H9 (cell line): Measurements from ENCODE around the gene NACC2. TPM values are rescaled to one million over a fixed set of nuclear protein-coding genes. Genes with fewer than 3 reads are reported as not detected.

Source experiments
- DNase-seq: peaks from one replicate; pipeline ENCODE4 v3.0.0-alpha.2; 2017
- H2AFZ ChIP-seq: one replicate; pipeline ENCODE4 v1.6.1; 2013; ENCODE audit warnings: mild to moderate bottlenecking, low read length, control low read depth, moderate library complexity
- H2AK5ac ChIP-seq: 2 replicates; pipeline ENCODE4 v1.6.1; 2013; ENCODE audit warnings: low read length, control low read depth, mixed read lengths; ENCODE audit not compliant: insufficient read length
- H2BK120ac ChIP-seq: one replicate; pipeline ENCODE4 v1.6.1; 2013; ENCODE audit warnings: low read depth, mild to moderate bottlenecking, low read length, control low read depth, inconsistent platforms; ENCODE audit not compliant: poor library complexity, severe bottlenecking
- H2BK12ac ChIP-seq: 2 replicates; pipeline ENCODE4 v1.6.1; 2013; ENCODE audit warnings: low read length, control low read depth, mixed read lengths, low read depth; ENCODE audit not compliant: insufficient read length
- H2BK15ac ChIP-seq: 2 replicates; pipeline ENCODE4 v1.6.1; 2013; ENCODE audit warnings: low read depth, low read length, control low read depth
- H2BK20ac ChIP-seq: one replicate; pipeline ENCODE4 v1.6.1; 2013; ENCODE audit warnings: low read depth, mild to moderate bottlenecking, low read length, control low read depth, inconsistent platforms; ENCODE audit not compliant: poor library complexity, severe bottlenecking
- H2BK5ac ChIP-seq: 2 replicates; pipeline ENCODE4 v1.6.1; 2013; ENCODE audit warnings: low read length, control low read depth, mixed read lengths; ENCODE audit not compliant: insufficient read length
- H3K14ac ChIP-seq: 2 replicates; pipeline ENCODE4 v1.6.1; 2013; ENCODE audit warnings: low read length, control low read depth; ENCODE audit not compliant: insufficient read depth
- H3K18ac ChIP-seq: 2 replicates; pipeline ENCODE4 v1.6.1; 2013; ENCODE audit warnings: low read depth, mild to moderate bottlenecking, mixed read lengths, low read length, control low read depth; ENCODE audit not compliant: insufficient read length
- H3K23ac ChIP-seq: 2 replicates; pipeline ENCODE4 v1.6.1; 2013; ENCODE audit warnings: low read length, control low read depth, mixed read lengths, low read depth; ENCODE audit not compliant: insufficient read length
- H3K23me2 ChIP-seq: 2 replicates; pipeline ENCODE4 v1.6.1; 2013; ENCODE audit warnings: low read depth, mild to moderate bottlenecking, mixed read lengths, low read length, control low read depth; ENCODE audit not compliant: insufficient read length, poor library complexity, severe bottlenecking
- H3K27ac ChIP-seq: 2 replicates; pipeline ENCODE4 v1.5.1; 2013; ENCODE audit warnings: low read length, control low read depth, mixed read lengths, low read depth; ENCODE audit not compliant: insufficient read length
- H3K27me3 ChIP-seq: 2 replicates; pipeline ENCODE4 v1.6.1; 2013; ENCODE audit warnings: low read length, control low read depth, inconsistent platforms; ENCODE audit not compliant: insufficient read depth
- H3K4ac ChIP-seq: 2 replicates; pipeline ENCODE4 v1.6.1; 2013; ENCODE audit warnings: low read depth, mild to moderate bottlenecking, control low read depth, inconsistent platforms, low read length, moderate library complexity
- H3K4me1 ChIP-seq: 2 replicates; pipeline ENCODE4 v1.6.1; 2013; ENCODE audit warnings: low read length, control low read depth, inconsistent platforms; ENCODE audit not compliant: insufficient read depth
- H3K4me2 ChIP-seq: 2 replicates; pipeline ENCODE4 v1.6.1; 2013; ENCODE audit warnings: low read length, control low read depth, mixed read lengths; ENCODE audit not compliant: insufficient read length, insufficient read depth
- H3K56ac ChIP-seq: 2 replicates; pipeline ENCODE4 v1.6.1; 2013; ENCODE audit warnings: low read depth, mild to moderate bottlenecking, mixed read lengths, low read length, control low read depth; ENCODE audit not compliant: insufficient read length
- H3K79me1 ChIP-seq: 2 replicates; pipeline ENCODE4 v1.6.1; 2013; ENCODE audit warnings: low read depth, mild to moderate bottlenecking, moderate library complexity, low read length, control low read depth, inconsistent platforms; ENCODE audit not compliant: insufficient read depth, poor library complexity, severe bottlenecking
- H3K79me2 ChIP-seq: 2 replicates; pipeline ENCODE4 v1.6.1; 2013; ENCODE audit warnings: low read length, control low read depth, inconsistent platforms; ENCODE audit not compliant: insufficient read depth
- H3K9ac ChIP-seq: 2 replicates; pipeline ENCODE4 v1.6.1; 2013; ENCODE audit warnings: low read length, control low read depth, mixed read lengths; ENCODE audit not compliant: insufficient read length; ENCODE audit errors: extremely low read depth
- H3K9me3 ChIP-seq: one replicate; pipeline ENCODE4 v1.6.1; 2013; ENCODE audit warnings: low read depth, low read length, inconsistent platforms; ENCODE audit not compliant: control insufficient read depth
- H3T11ph ChIP-seq: one replicate; pipeline ENCODE4 v1.6.1; 2013; ENCODE audit warnings: mild to moderate bottlenecking, low read length, control low read depth, inconsistent platforms
- H4K20me1 ChIP-seq: one replicate; pipeline ENCODE4 v1.6.1; 2013; ENCODE audit not compliant: control insufficient read depth, insufficient read length, insufficient read depth
- H4K5ac ChIP-seq: 2 replicates; pipeline ENCODE4 v1.6.1; 2013; ENCODE audit warnings: low read depth, mild to moderate bottlenecking, mixed read lengths, low read length, control low read depth; ENCODE audit not compliant: insufficient read length
- H4K8ac ChIP-seq: replicated peaks from 2 replicates; pipeline ENCODE4 v1.6.1; 2013; ENCODE audit warnings: low read length, control low read depth, mixed read lengths, low read depth; ENCODE audit not compliant: insufficient read length
- H4K91ac ChIP-seq: 2 replicates; pipeline ENCODE4 v1.6.1; 2013; ENCODE audit warnings: low read depth, mild to moderate bottlenecking, moderate library complexity, mixed read lengths, low read length, control low read depth; ENCODE audit not compliant: insufficient read length
- H3K27ac Mint-ChIP-seq, 3 experiments: 2 replicates in 2 of 3; 3 replicates in 1 of 3; pipeline ENCODE4 v1.8.0; 2020 to 2021; ENCODE audit warnings: mixed read lengths in 3 of 3, mild to moderate bottlenecking in 1 of 3, moderate library complexity in 1 of 3
- H3K27me3 Mint-ChIP-seq: 2 replicates; pipeline ENCODE4 v1.8.0; 2021; ENCODE audit warnings: low read depth, mild to moderate bottlenecking, moderate library complexity, mixed read lengths
- H3K36me3 Mint-ChIP-seq, 3 experiments: 2 replicates in 2 of 3; 3 replicates in 1 of 3; pipeline ENCODE4 v1.8.0; 2020 to 2021; ENCODE audit warnings: low read depth in 3 of 3, mixed read lengths in 3 of 3; ENCODE audit not compliant: insufficient read depth in 1 of 3
- H3K4me1 Mint-ChIP-seq, 2 experiments: 2 replicates each; pipeline ENCODE4 v1.8.0; 2020; ENCODE audit warnings: mixed read lengths in 2 of 2
- H3K4me3 Mint-ChIP-seq, 2 experiments: 2 replicates in 1 of 2; 3 replicates in 1 of 2; pipeline ENCODE4 v1.8.0; 2020 to 2021; ENCODE audit warnings: mild to moderate bottlenecking in 2 of 2, mixed read lengths in 2 of 2, moderate library complexity in 1 of 2
- H3K9me3 Mint-ChIP-seq, 2 experiments: 2 replicates in 1 of 2; 3 replicates in 1 of 2; pipeline ENCODE4 v1.8.0; 2020; ENCODE audit warnings: mild to moderate bottlenecking in 2 of 2, mixed read lengths in 2 of 2, moderate library complexity in 1 of 2
- WGBS: extraction: QIAGEN DNeasy Blood & Tissue Kit; methylation state at CpG from one replicate; pipeline ENCODE4 v1.1.7; 2013; ENCODE audit warnings: missing lambda C conversion rate, low lambda C conversion rate, mixed read lengths; ENCODE audit not compliant: insufficient read length; ENCODE audit errors: extremely low coverage; 5-methylcytosine and 5-hydroxymethylcytosine counted together
- total RNA-seq: library from RNA; stranded (reverse); gene quantifications from 2 replicates; pipeline ENCODE4 v1.2.1, GENCODE V29; 2021
- TF ChIP-seq, protein P1 (sequence below): fragments of 200-600 bp; sonication (generic); conservative IDR thresholded peaks from 3 replicates; pipeline ENCODE4 v1.8.0; 2021; ENCODE audit warnings: antibody characterized with exemption, mild to moderate bottlenecking

Gene NACC2
- total RNA-seq, 1 experiment from 2014 or later: 11.5 TPM

DNA sequence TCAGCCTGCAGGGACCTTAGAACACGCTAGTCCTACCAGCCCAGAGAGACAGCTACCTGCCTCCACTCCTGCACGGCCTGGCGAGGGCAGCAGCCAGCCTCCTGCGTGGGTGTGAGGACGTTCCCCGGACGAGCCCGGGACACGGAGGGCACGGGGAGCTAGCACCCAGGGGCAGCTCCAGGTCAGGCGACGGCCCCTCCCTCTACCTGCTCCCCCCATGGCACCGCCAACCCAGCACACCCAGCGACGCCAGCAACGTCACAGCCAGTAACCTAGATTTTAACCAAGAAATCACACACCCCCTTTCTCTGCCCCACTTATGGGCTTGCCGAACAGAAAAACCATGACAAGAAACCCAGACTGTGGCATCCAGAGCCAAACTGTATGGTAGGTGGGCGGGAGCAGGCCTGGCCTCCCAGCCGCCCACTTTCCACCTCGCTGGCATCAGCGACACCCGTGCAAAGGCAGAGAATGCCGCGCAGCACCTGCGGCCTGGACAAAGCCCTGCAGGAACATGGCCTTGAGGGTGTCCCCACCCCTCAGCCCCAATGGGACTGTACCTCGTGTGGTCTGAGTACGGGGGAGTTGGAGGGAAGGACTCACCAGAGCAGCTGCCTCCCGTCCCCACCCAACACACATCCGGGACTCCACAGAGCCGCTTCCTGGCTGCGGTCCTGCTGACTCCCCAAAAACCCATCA lies 47.9 kb downstream of the NACC2 start:
- Histone ChIP-seq H4K5ac (no peak overlapping the region), H4K8ac (no peak overlapping the region), H3K4ac (no peak overlapping the region), H3T11ph (no peak overlapping the region), H3K4me2 (no peak overlapping the region), H2BK5ac (no peak overlapping the region), H2BK15ac (no peak overlapping the region), H4K20me1 (no peaks in the 10 kb centered on the region), H3K9me3 (no peaks in the 10 kb centered on the region), H3K23ac (no peak overlapping the region), H3K4me1 (no peaks in the 10 kb centered on the region), H3K27me3 (no peaks in the 10 kb centered on the region), H3K79me1 (no peaks in the 10 kb centered on the region), H3K27ac (no peak overlapping the region), H2BK12ac (no peak overlapping the region), H3K56ac (no peak overlapping the region), H3K14ac (no peak overlapping the region; the same call in 1 of the 2 replicates), H4K91ac (no peak overlapping the region), H3K9ac (no peak overlapping the region), H3K23me2 (peaks cover 7% of the 10 kb centered on the region), H2BK20ac (no peak overlapping the region), H3K18ac (no peak overlapping the region), H2AFZ (no peak overlapping the region), H2BK120ac (no peak overlapping the region), H3K79me2 (no peaks in the 10 kb centered on the region), H2AK5ac (no peak overlapping the region)
- DNase-seq: no peak
- H3K4me3 Mint-ChIP-seq: no peak overlapping the region; a peak in 1 of 5 replicates
- TF ChIP-seq, protein P1, sequence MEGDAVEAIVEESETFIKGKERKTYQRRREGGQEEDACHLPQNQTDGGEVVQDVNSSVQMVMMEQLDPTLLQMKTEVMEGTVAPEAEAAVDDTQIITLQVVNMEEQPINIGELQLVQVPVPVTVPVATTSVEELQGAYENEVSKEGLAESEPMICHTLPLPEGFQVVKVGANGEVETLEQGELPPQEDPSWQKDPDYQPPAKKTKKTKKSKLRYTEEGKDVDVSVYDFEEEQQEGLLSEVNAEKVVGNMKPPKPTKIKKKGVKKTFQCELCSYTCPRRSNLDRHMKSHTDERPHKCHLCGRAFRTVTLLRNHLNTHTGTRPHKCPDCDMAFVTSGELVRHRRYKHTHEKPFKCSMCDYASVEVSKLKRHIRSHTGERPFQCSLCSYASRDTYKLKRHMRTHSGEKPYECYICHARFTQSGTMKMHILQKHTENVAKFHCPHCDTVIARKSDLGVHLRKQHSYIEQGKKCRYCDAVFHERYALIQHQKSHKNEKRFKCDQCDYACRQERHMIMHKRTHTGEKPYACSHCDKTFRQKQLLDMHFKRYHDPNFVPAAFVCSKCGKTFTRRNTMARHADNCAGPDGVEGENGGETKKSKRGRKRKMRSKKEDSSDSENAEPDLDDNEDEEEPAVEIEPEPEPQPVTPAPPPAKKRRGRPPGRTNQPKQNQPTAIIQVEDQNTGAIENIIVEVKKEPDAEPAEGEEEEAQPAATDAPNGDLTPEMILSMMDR: no peak
- no CpG with 5 or more reads among the region's 31 CpGs for WGBS
- peaks cover 6 to 12% of the 10 kb centered on the region in 2 experiments for H3K4me1 Mint-ChIP-seq
- peaks cover 0 to 15% (median 0%) of the 10 kb centered on the region in 3 experiments; a peak in 1 of 7 replicates for H3K36me3 Mint-ChIP-seq
- H3K27me3 Mint-ChIP-seq: no peaks in the 10 kb centered on the region
- no peak overlapping the region for H3K27ac Mint-ChIP-seq
- no peaks in the 10 kb centered on the region for H3K9me3 Mint-ChIP-seq
